ENCODE results near the gene ZNF407.

ZNF407 gene

DNA sequence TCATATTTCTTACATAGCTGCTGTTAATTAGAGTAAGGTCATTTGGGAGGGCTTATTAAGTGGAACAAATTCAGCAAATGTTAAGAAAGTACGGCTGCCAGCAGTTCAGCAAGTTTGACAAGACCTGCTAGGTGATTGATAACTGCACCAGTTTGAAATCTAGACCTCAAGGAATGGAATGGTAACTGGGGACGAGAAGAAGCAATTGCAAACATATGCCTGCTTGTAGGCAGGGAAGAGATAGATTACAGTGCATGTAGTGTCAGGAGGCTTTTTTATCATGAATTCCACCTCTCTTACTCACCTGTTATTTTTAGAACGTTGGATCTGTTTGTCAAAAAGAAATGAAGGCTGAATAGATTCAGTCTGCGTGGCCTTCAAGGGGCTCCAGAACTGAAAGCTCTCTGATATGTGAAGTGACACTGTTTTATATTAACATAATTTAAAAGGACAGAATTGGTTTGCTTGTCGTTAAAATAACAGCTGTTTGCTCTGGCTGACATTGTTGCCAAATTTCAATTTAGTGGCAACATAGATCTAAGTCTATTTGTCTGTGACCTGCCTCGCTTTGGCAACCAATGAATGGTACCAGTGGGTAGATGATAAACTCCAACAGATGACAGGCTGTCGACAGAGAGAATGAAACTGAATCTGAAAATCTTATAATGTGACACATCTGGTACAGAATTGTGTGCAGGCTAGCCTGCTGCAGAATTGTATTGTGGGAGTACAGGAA, 199.3 kb downstream of the ZNF407 start:
- DNase-seq = peak in 1 of 2 experiments; percentile 20

DNA sequence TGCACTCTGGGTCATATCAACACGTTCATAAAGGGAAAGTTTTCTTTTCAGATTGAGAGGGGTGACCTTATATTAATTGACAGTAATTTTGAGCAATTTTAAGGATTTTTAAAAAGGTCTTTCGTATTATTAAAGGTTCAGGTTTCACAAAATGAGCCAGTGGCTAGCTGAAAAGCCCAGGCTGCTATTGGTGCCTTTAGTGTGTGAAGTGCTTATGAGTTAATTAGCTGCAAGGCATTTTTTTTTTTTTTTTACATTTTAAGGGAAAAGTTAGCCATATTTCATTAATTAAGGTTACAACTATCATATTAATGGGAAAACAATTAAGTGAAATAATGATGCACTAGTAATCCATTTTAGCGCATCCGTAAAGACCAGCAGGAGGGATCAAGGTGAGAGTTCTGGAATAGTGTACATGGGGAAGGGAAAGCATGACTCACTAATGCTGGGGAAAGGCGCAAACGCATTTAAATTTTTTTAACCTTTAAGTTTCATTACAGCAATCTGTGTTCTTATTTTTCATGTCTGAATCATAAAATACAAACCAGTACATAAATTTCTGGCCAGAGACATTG, 200.0 kb downstream of the ZNF407 start:
- no peak for DNase-seq

DNA sequence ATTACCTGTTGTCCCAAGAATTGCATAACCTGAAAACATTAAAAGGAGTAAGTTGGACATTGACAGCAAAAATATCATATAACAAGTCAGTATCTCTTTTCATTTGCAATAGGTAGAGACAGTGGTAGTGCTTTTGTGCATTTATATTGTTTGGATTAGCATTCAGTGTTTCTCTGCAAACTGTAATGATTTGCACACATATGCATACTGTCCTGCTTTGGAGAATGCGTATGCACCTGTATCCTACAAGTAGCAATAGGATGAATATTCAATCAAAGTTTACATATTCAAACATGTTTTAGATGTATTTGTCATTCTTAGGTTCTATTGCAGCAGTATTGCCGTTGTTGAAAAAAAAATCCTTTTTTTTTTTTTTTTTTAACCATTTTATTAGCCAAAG, 201.9 kb downstream of the ZNF407 start:
- no peak for DNase-seq

DNA sequence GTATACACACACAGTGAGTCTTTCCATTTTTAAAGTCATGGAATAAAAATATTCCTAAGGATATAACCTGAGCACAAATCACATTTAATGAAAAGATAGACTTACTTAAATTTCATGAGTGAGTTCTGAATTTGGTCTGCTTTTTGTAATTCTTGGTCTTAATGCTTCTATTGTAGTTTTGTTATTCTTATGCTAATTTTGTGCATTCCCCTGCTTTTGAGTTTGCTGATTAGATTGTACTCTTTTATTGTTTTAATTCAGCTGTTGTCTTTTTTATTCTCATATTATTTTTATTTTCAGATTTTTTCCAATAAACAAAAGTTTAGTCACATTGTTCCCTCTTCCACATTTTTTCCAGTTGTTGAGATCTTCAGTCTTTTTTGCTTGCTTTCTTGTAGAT, 202.4 kb downstream of the ZNF407 start:
- no peak for DNase-seq

DNA sequence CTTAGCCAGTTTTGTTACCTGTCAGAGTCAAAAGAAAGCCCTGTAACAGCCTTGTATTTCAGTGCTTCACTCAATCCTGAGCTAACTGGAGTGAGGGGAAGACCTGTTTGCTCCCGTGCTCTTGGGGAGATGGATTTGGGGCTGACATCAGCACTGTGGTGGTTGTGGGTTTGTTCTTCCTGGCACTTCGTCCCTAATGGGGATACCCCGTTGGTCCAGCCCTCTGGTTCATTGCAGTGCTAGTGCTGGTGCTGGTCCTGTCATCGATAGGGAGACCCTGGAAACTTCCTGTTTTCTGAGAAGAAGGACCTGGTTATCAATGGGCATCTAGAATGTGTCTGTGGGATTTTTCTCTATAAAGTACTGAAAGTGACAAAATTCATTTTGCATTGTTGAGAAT, 205.4 kb downstream of the ZNF407 start:
- DNase-seq = no peak

DNA sequence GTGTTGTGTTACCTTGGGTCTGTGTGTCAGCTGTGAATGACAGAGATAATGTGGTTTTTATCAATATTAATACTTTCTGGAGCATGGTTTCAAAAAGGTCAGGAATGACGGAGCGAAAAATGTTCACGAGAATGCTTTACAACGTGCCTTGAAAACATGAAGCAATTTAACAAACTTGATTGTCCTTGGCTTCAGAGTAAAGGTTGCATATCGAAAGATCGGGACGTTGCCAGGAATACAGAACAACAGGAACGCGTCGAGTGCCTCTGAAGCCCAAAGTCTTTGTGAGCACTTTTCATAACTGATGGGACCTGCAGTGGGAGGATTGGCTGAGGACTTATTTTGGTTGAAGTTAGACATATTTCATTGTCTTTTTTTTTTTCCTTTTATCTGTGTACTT, 206.1 kb downstream of the ZNF407 start:
- DNase-seq = no peak

DNA sequence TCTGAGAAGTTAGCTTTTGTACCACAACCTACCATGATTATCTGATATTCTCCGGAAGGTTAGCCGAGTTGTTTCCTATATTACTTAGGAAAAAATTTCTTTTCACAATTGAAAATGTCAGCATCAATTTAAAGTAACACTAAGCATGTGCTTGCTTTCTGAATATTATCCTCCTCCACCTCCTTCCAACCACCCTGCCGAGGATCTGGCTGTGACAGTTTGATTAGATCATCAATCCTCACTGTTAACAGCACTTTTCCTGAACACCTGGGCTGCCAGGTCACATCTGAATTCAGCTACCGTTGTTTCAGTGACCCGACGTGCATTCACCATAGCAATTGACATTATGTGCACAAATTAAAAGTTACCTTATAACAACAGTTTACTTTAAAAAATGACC, 207.0 kb downstream of the ZNF407 start:
- no peak for DNase-seq

DNA sequence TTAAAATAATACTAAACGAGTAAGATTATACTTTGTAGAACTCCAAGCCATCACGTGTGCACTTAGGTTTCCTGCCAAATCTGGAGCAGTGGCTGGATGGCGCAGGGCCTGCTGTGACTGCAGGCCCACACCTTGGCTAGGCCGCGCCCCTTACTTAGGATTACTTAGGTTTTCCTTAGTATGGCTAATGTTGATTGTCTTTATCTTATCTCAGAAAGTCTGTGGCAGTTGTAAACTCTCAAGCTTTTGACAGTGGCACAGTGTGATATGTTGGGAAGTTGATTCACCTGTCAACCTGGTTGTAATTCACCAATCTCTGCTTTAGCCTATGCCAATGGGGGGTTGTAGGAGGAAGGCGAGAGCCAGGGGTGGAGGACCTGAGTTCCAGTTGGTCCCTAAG, 208.4 kb downstream of the ZNF407 start:
- no peak for DNase-seq

DNA sequence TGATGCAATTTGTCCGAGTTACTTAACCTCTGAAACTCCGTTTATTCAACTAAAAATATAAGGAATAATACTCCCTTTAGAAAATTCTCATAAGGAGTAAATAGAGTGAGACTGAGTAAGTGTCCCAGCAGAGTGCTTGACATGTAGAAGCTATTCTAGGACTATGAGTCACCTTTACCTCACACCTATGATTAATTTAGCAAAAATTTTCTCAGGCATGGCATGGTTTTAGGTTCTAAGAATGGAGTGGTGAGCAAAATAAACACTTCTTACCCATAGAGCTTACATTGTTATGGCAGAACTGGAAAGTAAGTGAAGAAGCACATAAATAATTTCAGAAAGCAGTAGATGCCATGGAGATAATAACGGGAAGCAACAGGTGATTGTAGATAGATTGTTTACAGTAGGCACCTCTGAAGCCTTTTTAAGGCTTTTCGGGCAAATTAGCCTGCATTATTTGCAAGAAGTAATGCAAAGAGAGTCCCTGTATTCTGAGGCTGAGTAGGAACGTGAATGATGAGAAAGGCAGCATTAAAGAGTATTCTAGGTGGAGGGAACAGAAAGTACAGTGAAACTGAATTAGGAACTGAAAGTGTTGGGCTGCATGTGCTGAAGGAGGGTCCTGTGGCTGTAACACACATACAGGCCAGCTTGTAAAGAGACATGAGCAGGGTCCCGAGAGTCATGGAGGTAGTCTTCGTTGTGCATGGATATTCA, 209.2 kb downstream of the ZNF407 start:
- no peak for DNase-seq

DNA sequence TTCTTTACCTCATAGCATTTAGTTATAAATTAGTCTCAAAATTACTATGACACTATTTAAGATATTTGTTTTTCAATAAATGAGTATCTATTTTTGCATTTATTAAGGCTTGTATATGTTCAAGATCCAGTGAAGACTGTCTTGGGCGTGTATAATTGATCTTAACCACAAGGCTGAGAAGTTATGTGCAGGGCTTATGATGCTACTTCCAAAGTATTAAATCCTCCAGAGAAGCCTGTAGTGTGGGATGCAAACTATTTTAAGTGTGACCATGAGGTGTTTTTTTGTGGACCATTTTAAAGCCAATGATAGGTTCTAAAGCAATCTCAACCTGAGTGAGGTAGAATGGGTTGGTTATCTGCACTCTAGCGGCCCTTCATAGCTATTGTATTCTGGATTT, 219.9 kb downstream of the ZNF407 start:
- DNase-seq = no peak

DNA sequence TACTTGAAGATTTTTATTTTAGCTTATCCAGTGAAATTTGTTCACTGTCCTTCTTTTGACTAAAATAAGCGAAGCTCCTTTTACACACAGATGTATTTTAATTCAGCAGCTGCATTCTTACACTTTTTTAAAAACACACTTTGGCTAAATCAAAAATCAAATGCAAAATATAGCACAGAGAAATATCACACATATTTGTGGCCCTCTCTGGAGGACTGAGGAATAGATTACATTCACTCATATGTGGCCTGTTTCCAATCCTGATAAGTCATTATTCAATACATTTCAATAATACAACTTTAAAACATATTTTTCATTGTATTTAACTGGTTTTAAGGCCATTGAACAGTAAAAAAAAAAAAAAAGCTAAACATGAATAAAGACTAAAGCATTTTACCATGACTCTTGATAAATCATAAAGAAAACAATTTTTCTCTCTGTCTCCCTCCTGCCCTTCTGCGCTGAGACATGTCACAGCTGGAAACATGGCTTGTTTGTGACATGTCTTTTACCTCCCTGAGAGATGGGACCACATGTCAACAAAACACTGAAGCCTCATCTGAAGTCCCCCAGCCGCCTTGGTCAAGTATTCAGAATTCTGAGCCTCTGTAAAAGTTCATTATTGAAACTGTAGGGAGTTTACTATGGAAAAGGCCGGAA, 221.0 kb downstream of the ZNF407 start:
- no peak for DNase-seq

DNA sequence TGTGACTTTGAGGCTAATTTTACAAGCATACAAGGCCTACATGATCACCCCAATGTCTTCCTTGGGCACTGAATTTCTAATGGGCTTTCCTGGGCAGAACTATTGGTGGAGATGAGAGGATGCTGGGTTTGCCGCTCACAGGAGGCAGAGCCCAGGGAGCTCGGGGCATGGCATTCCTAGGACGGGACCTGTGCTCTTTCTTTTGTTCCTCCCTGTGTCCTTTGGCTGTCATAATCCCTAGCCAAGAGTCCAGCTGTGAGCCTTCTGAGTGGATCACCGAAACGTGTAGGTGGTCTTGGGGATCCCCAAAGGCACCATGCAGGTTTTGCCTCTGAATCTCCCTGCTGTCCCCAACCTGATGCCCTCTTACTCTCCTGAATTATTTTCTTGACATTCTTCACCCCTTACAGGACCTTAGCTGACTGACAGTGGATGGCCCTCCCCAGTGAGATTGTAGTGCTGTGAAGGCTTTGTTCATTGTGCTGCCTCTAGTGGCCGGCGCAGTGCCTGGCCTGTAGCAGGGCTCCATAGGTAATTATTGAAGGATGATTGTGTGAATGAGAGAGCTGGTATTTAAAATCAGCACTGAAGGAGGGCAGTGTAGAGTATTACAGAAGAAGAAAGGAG, 221.9 kb downstream of the ZNF407 start:
- peak; percentile 4 to 28 for DNase-seq

DNA sequence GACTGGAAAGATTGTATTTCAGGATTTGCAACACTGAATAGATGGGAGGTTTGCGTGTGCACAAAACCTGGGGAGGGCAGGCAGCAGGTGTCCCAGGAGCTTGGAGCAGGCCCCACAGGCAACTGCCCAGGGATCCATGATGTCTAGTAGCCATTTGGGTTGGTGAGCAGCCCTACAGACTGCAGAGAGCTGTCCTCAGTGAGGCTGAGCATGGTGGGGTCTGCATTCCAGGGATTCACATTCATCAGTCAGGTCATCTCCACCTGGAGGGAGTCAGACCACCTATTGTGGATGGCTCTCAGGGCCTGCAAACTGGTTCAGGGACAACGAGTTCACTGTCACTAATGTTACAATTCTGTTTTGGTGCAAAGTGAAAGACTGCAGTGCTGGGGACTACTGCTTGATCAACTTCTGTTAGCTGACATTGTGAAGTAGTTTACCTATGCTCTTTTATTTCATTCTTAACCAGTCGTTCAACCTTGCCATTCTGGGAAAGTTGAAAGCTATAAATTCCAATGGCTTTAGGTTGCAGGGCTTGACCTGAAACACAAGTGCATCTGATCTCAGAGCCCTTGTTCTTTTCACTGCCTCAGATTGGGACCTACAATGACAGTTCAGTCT, 222.6 kb downstream of the ZNF407 start:
- no peak for DNase-seq

DNA sequence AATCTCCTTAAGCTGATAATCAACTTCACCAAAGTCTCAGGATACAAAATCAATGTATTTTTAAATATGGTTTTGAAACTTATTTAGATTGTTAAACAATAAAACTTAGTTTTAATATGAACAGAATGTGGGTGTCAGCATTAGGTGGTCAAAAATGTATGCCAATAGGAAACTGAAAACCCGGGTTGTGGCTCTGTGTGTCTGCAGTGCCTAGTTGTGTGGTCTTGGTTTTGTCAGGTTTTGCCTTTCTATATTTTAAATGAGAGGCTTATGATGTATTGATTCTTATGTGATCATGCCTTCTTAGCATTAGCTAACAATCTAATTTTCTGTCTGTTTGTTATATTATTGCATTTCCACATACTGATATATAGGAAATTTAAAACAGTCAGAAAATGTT, 227.8 kb downstream of the ZNF407 start:
- no peak for DNase-seq

DNA sequence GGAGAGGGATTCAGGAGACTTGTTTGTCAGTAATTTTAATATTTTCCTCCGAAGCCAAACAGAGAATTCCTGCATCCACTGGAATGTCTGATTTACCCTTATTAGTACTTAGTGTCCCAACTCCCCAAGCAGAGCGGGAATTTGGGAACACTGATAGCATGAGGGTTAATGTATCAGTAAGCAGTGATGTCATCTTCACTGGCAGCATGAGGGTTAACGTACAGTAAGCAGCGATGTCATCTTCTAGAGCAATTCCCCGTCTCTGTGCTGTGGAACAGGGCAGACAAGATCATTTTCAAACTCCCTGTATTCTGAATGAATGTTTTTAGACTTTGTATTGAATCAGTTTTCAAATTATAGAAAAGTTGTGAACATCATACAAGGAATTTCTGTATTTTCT, 228.9 kb downstream of the ZNF407 start:
- no peak for DNase-seq

DNA sequence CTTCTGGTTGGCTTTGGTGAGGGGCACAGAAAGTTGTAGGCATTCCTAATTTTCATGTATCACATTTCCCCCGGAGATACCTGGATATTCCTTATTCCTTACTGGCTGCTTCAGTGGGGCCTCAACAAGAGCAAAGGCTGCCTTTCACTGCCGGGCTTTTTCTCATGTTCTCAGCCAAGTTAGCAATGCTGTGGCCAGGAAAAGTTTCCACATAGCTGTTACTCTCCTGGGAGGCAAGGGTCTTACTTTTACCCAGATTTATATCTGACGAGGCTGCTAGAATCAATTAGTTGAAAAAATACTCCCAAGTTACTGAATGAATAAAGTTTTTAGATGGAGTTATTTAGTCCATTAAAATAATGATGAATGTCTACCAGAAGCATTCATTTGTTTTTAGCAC, 230.5 kb downstream of the ZNF407 start:
- DNase-seq = no peak

DNA sequence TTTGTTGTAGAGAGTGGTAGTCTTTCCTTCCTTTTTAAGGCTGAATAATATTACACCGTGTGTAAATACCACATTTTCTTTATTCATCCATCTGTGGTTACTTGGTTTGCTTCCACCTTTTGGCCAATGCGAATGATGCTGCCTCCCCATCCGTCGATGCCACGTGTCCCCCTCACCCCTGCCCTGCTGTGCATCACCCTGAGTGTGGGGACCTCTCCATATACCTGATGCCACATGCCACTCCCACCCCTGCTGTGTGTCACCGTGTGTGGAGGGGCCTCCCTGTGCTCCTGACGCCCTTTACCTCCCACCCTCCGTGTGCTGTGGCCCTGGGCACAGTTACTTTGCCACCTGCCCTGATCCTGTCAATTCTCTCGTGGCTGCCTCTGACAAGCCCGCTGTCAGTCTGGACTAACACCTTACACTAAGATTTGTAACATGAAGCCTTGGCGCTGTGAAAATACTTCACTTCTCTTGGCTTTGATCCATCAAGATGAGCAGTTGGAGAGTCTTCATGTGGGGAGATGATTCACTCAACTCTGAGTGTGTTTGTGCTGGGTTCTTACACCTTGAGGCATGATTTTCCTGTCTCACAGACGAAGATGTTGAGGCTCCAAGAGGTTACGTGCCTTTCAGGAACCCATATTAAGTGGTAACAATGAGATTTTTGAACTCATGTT, 234.0 kb downstream of the ZNF407 start:
- DNase-seq = peak; percentile 36 to 69

DNA sequence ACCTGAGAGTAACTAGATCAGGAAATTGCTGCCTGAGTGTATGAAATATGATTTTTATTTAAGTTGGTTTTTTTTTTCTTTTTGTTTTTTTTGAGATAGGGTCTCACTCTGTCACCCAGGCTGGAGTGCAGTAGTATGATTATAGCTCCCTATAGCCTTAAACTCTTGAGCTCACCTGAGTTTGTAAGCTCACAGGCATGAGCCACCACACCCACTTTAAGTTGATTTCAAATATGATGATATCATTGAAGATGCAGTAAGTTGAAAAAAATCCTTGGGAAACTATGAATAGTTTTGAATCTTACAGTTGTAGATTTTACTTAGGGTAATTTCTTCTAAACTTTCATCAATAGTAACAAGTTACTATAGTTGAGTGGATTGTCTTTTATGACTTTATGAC, 234.7 kb downstream of the ZNF407 start:
- no peak for DNase-seq

DNA sequence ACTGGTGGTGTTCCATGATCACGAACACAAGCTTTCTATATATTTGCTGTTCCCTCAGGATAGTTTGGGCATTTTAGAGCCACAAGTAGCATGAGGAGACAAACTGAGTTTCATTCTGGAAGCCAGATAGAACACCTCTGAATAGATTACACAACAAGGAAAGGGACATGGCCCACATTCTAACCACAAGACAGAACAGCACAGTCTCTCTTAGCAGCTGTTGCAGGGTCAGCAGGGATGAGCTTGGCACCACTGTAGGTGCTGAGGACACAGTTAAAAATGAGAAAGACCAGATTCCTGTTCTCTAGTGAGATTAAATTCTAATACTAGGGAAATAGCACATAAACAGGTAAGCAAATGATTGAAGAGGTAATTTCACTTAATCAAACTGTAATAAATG, 235.3 kb downstream of the ZNF407 start:
- no peak for DNase-seq

DNA sequence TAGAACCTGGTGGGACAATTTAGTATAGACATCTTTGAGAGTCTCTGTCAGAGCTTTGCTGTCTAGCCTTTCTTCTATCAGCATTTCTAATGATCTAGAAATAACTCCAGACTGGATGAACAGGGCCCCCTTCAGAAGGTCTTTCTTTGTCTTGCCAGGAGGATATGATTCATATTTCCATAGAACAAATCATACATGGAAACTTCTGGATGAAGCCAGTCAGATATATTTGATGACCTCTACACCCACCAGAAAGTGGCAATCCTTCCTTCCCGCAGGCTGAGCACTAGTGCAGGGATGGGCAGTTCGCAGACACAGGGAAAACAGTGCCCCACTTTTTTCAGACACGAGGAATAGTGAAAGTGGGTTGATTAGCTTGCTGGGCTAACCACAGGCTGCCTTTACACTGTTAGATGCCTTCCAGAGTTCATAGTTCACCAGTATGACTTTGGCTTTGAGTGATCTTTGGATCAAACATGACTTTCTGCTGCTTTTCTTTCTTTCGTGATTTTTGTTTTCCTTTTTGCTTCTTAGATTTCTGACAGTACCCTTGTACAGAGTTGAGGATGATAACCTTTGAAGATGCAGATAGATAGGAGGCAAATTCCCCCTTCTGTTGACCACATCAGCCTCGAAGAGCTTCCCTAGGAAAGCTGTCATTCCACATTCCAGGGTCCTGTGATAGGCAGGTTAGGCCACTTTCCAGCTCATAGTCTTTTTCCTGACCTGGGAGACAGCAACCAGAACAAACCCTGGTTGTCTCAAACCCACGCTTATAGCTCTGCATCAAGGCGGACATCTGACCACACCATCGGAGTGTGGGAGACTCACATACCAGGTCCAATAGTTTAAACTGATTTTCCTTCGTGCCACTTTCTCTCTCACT, 237.0 kb downstream of the ZNF407 start:
- DNase-seq = no peak

Data from NCI-H524 (cell line).